Natural killer cell (primary cell): ENCODE results near the gene NKD1. TPM values are rescaled to one million over a fixed set of nuclear protein-coding genes. Genes with fewer than 3 reads are reported as not detected.

Experiments used
- ATAC-seq, 3 donors: fragments of 150-1000 bp in 2 of 3; fragments of 200-7000 bp in 1 of 3; cut with Tn5 transposase; 1 replicate in 1 of 3; 2 replicates in 2 of 3; pipeline ENCODE4 v1.10.0; 2021; ENCODE audit warnings: mild to moderate bottlenecking in 2 of 3, moderate library complexity in 2 of 3
- DNase-seq, 2 donors: peaks; one replicate each; pipeline versions ENCODE4 v3.0.0 to v3.0.0-alpha.2; 2013 to 2021; ENCODE audit warnings: mixed read lengths in 1 of 2
- H3K27ac ChIP-seq: one replicate; pipeline ENCODE4 v1.5.1; 2013; ENCODE audit warnings: mild to moderate bottlenecking, low read length
- H3K27me3 ChIP-seq: one replicate; pipeline ENCODE4 v1.6.1; 2013; ENCODE audit warnings: low read length; ENCODE audit not compliant: control insufficient read depth, insufficient read depth
- H3K36me3 ChIP-seq: one replicate; pipeline ENCODE4 v1.6.1; 2013; ENCODE audit warnings: low read length; ENCODE audit not compliant: control insufficient read depth, insufficient read depth
- H3K4me1 ChIP-seq: one replicate; pipeline ENCODE4 v1.6.1; 2013; ENCODE audit warnings: low read length; ENCODE audit not compliant: control insufficient read depth, insufficient read depth
- H3K4me3 ChIP-seq: one replicate; pipeline ENCODE4 v1.5.1; 2013; ENCODE audit warnings: low read length
- H3K9me3 ChIP-seq: one replicate; pipeline ENCODE4 v1.6.1; 2013; ENCODE audit warnings: low read length; ENCODE audit not compliant: control insufficient read depth, insufficient read depth
- H3K27ac Mint-ChIP-seq, 2 donors: one replicate each; pipeline ENCODE4 v1.8.0; 2022; ENCODE audit warnings: mild to moderate bottlenecking in 2 of 2, mixed read lengths in 2 of 2, moderate library complexity in 1 of 2
- H3K27me3 Mint-ChIP-seq, 2 donors: one replicate each; pipeline ENCODE4 v1.8.0; 2022; ENCODE audit warnings: low read depth in 2 of 2, mixed read lengths in 2 of 2
- H3K36me3 Mint-ChIP-seq: one replicate; pipeline ENCODE4 v1.8.0; 2022; ENCODE audit warnings: mixed read lengths
- H3K4me1 Mint-ChIP-seq, 2 donors: one replicate each; pipeline ENCODE4 v1.8.0; 2022; ENCODE audit warnings: mixed read lengths in 2 of 2
- H3K4me3 Mint-ChIP-seq: one replicate; pipeline ENCODE4 v1.8.0; 2022; ENCODE audit warnings: mild to moderate bottlenecking, moderate library complexity, mixed read lengths
- H3K9me3 Mint-ChIP-seq, 2 donors: one replicate each; pipeline ENCODE4 v1.8.0; 2022; ENCODE audit warnings: mixed read lengths in 2 of 2
- WGBS: methylation state at CpG from one replicate; pipeline ENCODE4 v1.1.7; 2013; ENCODE audit warnings: missing lambda C conversion rate; ENCODE audit not compliant: insufficient coverage; 5-methylcytosine and 5-hydroxymethylcytosine counted together
- intact Hi-C: fragments of 100-400 bp; cut with micrococcal nuclease; formaldehyde crosslinking; loops from one replicate; pipeline ENCODE4 v1.14.2; 2022
- total RNA-seq, 4 donors: library from RNA; stranded (reverse); fragments of 120-200 nt in 1 of 4; gene quantifications; one replicate each; pipeline versions ENCODE4 v1.2.3 to v1.2.4, GENCODE V29; 2013 to 2022
- TF ChIP-seq, protein P1 (sequence below): fragments of 200-600 bp; IDR thresholded peaks from one replicate; pipeline ENCODE4 v1.8.0; 2022; ENCODE audit warnings: antibody characterized with exemption

Gene NKD1
- total RNA-seq, 3 donors from 2014 or later (not counting 1 experiment from before 2014, with no cell fraction given): 0.75 to 1.5 (median 1.0) TPM

DNA sequence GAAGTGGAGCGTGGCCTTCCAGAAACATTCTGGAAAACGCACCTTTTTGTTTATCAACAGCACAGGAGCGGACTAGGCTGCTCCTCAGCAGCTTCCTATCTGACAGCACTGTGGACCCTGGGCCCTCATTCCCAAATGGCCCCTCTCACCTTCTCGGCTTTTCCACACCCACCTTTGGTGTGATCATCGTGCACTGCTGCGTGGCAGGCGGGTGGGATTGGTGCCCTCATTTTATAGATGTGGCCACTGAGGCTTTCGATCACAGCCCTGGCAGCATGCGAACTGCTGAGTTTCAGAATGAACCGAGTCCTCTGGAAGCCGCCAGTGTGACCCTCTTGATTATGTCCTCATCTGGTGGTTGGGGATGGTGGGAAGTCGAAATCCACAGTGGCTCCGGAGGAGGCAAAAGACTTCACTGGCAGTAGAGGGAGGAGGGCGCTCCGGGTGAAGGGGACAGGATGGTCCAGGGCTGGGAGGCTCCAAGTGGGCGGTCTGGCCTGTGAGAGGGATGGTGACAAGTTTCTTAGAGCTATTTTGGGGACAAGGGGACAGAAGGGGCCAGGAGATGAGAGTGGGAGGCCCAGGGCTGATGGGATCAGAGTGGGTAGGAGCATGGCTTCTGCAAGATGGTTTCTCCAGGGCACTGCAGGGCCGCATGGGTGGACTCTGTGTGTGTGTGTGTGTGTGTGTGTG, 49.5 kb downstream of the NKD1 start:
- no peaks in the 10 kb centered on the region for H3K9me3 ChIP-seq
- Mint-ChIP-seq H3K4me3 (no peak overlapping the region), H3K9me3 (no peaks in the 10 kb centered on the region), H3K4me1 (peaks cover 6 to 11% of the 10 kb centered on the region in 2 donors), H3K36me3 (no peaks in the 10 kb centered on the region), H3K27me3 (peaks cover 0 to 3% of the 10 kb centered on the region in 2 donors), H3K27ac (no peak overlapping the region)
- WGBS: 94% methylated on average over 17 of the region's 17 CpGs
- H3K27ac ChIP-seq: no peak overlapping the region
- intact Hi-C loops: no loop called here
- peaks cover 17% of the 10 kb centered on the region for H3K4me1 ChIP-seq
- ATAC-seq (no peak), DNase-seq (no peak)
- H3K36me3 ChIP-seq: no peaks in the 10 kb centered on the region
- TF ChIP-seq, protein P1, sequence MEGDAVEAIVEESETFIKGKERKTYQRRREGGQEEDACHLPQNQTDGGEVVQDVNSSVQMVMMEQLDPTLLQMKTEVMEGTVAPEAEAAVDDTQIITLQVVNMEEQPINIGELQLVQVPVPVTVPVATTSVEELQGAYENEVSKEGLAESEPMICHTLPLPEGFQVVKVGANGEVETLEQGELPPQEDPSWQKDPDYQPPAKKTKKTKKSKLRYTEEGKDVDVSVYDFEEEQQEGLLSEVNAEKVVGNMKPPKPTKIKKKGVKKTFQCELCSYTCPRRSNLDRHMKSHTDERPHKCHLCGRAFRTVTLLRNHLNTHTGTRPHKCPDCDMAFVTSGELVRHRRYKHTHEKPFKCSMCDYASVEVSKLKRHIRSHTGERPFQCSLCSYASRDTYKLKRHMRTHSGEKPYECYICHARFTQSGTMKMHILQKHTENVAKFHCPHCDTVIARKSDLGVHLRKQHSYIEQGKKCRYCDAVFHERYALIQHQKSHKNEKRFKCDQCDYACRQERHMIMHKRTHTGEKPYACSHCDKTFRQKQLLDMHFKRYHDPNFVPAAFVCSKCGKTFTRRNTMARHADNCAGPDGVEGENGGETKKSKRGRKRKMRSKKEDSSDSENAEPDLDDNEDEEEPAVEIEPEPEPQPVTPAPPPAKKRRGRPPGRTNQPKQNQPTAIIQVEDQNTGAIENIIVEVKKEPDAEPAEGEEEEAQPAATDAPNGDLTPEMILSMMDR: no peak
- no peaks in the 10 kb centered on the region for H3K27me3 ChIP-seq
- H3K4me3 ChIP-seq: no peak overlapping the region

DNA sequence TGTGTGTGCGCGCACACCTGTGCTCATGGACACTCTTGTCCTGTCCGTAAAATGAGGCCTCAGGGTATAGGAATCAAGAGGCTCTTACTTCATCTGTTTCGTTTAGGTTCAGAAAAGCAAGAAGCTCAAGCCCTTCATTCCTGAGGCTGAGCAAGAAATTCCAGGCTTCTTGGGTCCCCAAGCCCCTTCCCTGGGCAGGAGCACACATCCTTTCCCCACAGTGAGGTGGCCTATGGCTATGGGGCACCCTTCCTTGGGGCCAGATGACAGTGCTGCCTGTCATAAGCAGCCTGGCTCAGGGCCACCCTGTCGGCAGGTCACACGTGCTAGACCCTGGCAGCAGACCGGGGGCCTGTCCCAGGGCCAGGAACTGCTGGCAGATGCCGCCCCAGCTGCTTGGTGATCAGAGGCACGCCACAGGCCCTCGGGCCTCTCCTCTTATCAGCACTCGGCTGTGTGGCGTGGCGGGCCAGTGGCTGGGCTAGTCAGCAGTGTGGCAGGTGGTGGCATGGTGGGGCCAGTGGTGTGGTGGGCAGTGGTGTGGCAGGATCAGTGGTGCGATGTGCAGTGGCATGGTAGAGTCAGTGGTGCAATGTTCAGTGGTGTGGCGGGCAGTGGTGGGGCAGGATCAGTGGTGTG, 50.2 kb downstream of the NKD1 start:
- WGBS: 92% methylated on average over 15 of the region's 15 CpGs
- ATAC-seq (no peak), DNase-seq (no peak)
- intact Hi-C loops: no loop called here
- Mint-ChIP-seq H3K36me3 (no peaks in the 10 kb centered on the region), H3K27ac (no peak overlapping the region), H3K9me3 (no peaks in the 10 kb centered on the region), H3K4me3 (no peak overlapping the region), H3K4me1 (peaks cover 6 to 13% of the 10 kb centered on the region in 2 donors), H3K27me3 (peaks cover 0 to 3% of the 10 kb centered on the region in 2 donors)
- TF ChIP-seq, protein P1: no peak
- peaks cover 18% of the 10 kb centered on the region for H3K4me1 ChIP-seq
- no peaks in the 10 kb centered on the region for H3K36me3 ChIP-seq
- no peak overlapping the region for H3K4me3 ChIP-seq
- H3K27me3 ChIP-seq: no peaks in the 10 kb centered on the region
- no peak overlapping the region for H3K27ac ChIP-seq
- no peaks in the 10 kb centered on the region for H3K9me3 ChIP-seq

DNA sequence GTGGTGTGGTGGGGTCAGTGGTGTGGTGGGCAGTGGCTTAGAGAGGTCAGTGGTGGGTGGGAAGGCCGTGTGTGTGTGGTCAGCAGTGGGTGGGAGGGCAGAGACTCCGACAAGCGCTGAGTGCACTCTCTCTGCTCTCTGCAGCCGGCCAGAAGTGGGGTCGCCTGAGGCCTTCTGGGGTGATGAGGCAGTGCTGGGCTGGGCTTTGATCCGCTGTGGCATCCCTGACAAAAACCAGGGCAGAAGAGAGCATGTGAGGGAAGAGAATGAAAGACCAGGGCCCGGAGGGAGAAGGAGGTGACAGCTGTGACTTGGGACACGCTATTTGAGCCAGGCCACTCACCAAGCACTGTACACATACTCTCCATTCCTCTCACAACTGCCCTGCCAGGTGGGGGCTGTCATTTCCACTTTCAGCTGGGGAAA, 50.8 kb downstream of the NKD1 start:
- peaks cover 18% of the 10 kb centered on the region for H3K4me1 ChIP-seq
- H3K9me3 ChIP-seq: no peaks in the 10 kb centered on the region
- intact Hi-C loops: no loop called here
- H3K36me3 Mint-ChIP-seq: no peaks in the 10 kb centered on the region
- DNase-seq: no peak
- no peaks in the 10 kb centered on the region for H3K36me3 ChIP-seq
- TF ChIP-seq, protein P1: no peak
- no peak for ATAC-seq
- peaks cover 6 to 13% of the 10 kb centered on the region in 2 donors for H3K4me1 Mint-ChIP-seq
- H3K27me3 Mint-ChIP-seq: peaks cover 0 to 3% of the 10 kb centered on the region in 2 donors
- no peak overlapping the region for H3K27ac ChIP-seq
- H3K9me3 Mint-ChIP-seq: no peaks in the 10 kb centered on the region
- H3K4me3 ChIP-seq: no peak overlapping the region
- 89% methylated on average over 8 of the region's 8 CpGs for WGBS
- no peak overlapping the region for H3K4me3 Mint-ChIP-seq
- H3K27me3 ChIP-seq: no peaks in the 10 kb centered on the region
- no peak overlapping the region for H3K27ac Mint-ChIP-seq
